A673 (cell line): ENCODE measurements around the gene FBXL13.

Experiments used
- EZH2 ChIP-seq: fragments of 200-600 bp; sonication (generic); IDR thresholded peaks from 2 replicates; pipeline ENCODE4 v1.6.1; 2017; ENCODE audit warnings: borderline replicate concordance, low read depth, mild to moderate bottlenecking, mixed read lengths, antibody characterized with exemption, low read length; ENCODE audit not compliant: poor library complexity, severe bottlenecking
- TF ChIP-seq, protein P1 (sequence below): fragments of 300-800, 200-600 bp; sonication (generic); conservative IDR thresholded peaks from 2 replicates; pipeline ENCODE4 v1.5.1; 2017; ENCODE audit warnings: low read depth, mild to moderate bottlenecking, antibody characterized with exemption, low read length, moderate library complexity, mixed read lengths

DNA sequence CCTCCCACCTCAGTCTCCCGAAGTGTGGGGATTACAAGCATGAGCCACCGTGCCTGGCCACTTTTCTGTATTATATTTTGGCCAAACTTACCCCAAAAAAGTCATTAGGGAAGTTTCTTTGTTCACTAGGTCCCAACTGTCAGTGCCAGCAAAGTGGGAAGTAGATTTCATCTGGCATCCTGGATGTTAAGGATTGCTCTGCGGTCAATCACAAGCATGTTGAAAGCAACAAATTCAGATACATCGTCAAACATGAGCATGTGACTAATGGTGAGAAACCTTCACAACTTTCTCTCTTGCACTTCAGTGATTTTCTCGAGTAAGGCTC is 176.1 kb downstream of the FBXL13 start:
- TF ChIP-seq EZH2: no peak
- TF ChIP-seq, protein P1, sequence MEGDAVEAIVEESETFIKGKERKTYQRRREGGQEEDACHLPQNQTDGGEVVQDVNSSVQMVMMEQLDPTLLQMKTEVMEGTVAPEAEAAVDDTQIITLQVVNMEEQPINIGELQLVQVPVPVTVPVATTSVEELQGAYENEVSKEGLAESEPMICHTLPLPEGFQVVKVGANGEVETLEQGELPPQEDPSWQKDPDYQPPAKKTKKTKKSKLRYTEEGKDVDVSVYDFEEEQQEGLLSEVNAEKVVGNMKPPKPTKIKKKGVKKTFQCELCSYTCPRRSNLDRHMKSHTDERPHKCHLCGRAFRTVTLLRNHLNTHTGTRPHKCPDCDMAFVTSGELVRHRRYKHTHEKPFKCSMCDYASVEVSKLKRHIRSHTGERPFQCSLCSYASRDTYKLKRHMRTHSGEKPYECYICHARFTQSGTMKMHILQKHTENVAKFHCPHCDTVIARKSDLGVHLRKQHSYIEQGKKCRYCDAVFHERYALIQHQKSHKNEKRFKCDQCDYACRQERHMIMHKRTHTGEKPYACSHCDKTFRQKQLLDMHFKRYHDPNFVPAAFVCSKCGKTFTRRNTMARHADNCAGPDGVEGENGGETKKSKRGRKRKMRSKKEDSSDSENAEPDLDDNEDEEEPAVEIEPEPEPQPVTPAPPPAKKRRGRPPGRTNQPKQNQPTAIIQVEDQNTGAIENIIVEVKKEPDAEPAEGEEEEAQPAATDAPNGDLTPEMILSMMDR: no peak
